DMS 273 (cell line): ENCODE results near the gene GSS.
"Not testable (repeated sequence)": the region's sequence is repeated elsewhere in the genome, so short reads cannot be mapped to it uniquely, and the experiment has no call there.

Experiments
- DNase-seq: peaks from one replicate; lab custom pipeline; 2025; ENCODE audit not compliant: unreplicated experiment; lab: John Stamatoyannopoulos, UW

The GSS gene

GRCh38 chr20:34915131-34915530 lies 40.5 kb downstream of the GSS start:
- no peak for DNase-seq

GRCh38 chr20:34907616-34908469 lies 47.8 kb downstream of the GSS start:
- DNase-seq = peak; percentile 75

GRCh38 chr20:34904202-34904621 lies 51.4 kb downstream of the GSS start:
- no peak for DNase-seq

GRCh38 chr20:34898731-34899130 lies 56.9 kb downstream of the GSS start:
- DNase-seq = not testable (repeated sequence)

GRCh38 chr20:34898129-34898528 lies 57.5 kb downstream of the GSS start:
- DNase-seq = not testable (repeated sequence)

- DNase-seq = no peak
Measured at GRCh38 chr20:34896086-34896621, 59.5 kb downstream of the GSS start.

- DNase-seq = no peak
Measured at GRCh38 chr20:34895465-34895864, 60.1 kb downstream of the GSS start.

GRCh38 chr20:34894723-34895122 lies 60.9 kb downstream of the GSS start:
- no peak for DNase-seq

- DNase-seq = no peak
Measured at GRCh38 chr20:34892671-34893070, 62.9 kb downstream of the GSS start.

- DNase-seq = no peak
Measured at GRCh38 chr20:34891166-34892062, 64.2 kb downstream of the GSS start.

GRCh38 chr20:34888468-34888867 lies 67.1 kb downstream of the GSS start:
- DNase-seq = no peak

GRCh38 chr20:34887023-34887422 lies 68.6 kb downstream of the GSS start:
- no peak for DNase-seq

GRCh38 chr20:34886122-34886521 lies 69.5 kb downstream of the GSS start:
- no peak for DNase-seq

GRCh38 chr20:34884260-34884659 lies 71.3 kb downstream of the GSS start:
- DNase-seq = no peak

GRCh38 chr20:34883809-34884208 lies 71.8 kb downstream of the GSS start:
- no peak for DNase-seq

GRCh38 chr20:34883087-34883688 lies 72.4 kb downstream of the GSS start:
- no peak for DNase-seq

- no peak for DNase-seq
Measured at GRCh38 chr20:34881689-34882088, 73.9 kb downstream of the GSS start.

GRCh38 chr20:34880971-34881370 lies 74.6 kb downstream of the GSS start:
- DNase-seq = not testable (repeated sequence)

GRCh38 chr20:34880215-34880850 lies 75.3 kb downstream of the GSS start:
- DNase-seq = no peak
